OCI-LY3 (cell line): Measurements from ENCODE around the gene SARDH.

ENCODE experiments used
- H2AFZ ChIP-seq: fragments of 200-600, 300-600 bp; shearing (Covaris generic); 2 replicates; pipeline ENCODE4 v1.6.0; 2014; ENCODE audit warnings: antibody characterized with exemption, low read depth, low read length
- H3K27ac ChIP-seq: fragments of 200-600, 300-600 bp; sonication (generic); 2 replicates; pipeline ENCODE4 v1.5.1; 2014; ENCODE audit warnings: mild to moderate bottlenecking, low read length, moderate library complexity, mixed read lengths
- H3K27me3 ChIP-seq: fragments of 200-600, 300-600 bp; sonication (generic); 2 replicates; pipeline ENCODE4 v1.6.1; 2014; ENCODE audit warnings: low read depth, low read length, mixed read lengths
- H3K36me3 ChIP-seq: fragments of 200-600, 300-600 bp; sonication (generic); replicated peaks from 2 replicates; pipeline ENCODE3; 2014; ENCODE audit warnings: low read depth, low read length, mixed read lengths
- H3K4me1 ChIP-seq: fragments of 300-600, 200-600 bp; sonication (generic); 2 replicates; pipeline ENCODE4 v1.6.1; 2014; ENCODE audit warnings: low read length, mixed read lengths
- H3K4me2 ChIP-seq: fragments of 200-600, 300-600 bp; sonication (generic); 2 replicates; pipeline ENCODE4 v1.6.1; 2014; ENCODE audit warnings: low read length, mixed read lengths
- H3K4me3 ChIP-seq: fragments of 300-600, 200-600 bp; sonication (generic); 2 replicates; pipeline ENCODE4 v1.5.1; 2014; ENCODE audit warnings: antibody characterized with exemption, mild to moderate bottlenecking, low read length, moderate library complexity
- H3K79me2 ChIP-seq: fragments of 300-600, 200-600 bp; shearing (Covaris generic); 2 replicates; pipeline ENCODE4 v1.6.1; 2014; ENCODE audit warnings: mild to moderate bottlenecking, low read length, mixed read lengths
- H3K9ac ChIP-seq: fragments of 300-600, 200-600 bp; shearing (Covaris generic); 2 replicates; pipeline ENCODE4 v1.6.0; 2014; ENCODE audit warnings: mild to moderate bottlenecking, low read length, moderate library complexity
- H3K9me3 ChIP-seq: fragments of 200-600, 300-600 bp; shearing (Covaris generic); 2 replicates; pipeline ENCODE4 v1.6.1; 2014; ENCODE audit warnings: low read length, mixed read lengths; ENCODE audit not compliant: insufficient read depth
- H4K20me1 ChIP-seq: fragments of 200-600, 300-600 bp; sonication (generic); 2 replicates; pipeline ENCODE4 v1.6.1; 2016; ENCODE audit warnings: low read length, mixed read lengths; ENCODE audit not compliant: insufficient read depth
- CTCF ChIP-seq: fragments of 200-600, 300-600 bp; sonication (generic); IDR thresholded peaks from 2 replicates; pipeline ENCODE4 v1.5.1; 2014; ENCODE audit warnings: antibody characterized with exemption, low read length, low read depth
- EZH2phosphoT487 ChIP-seq: fragments of 200-600 bp; shearing (Covaris generic); IDR thresholded peaks from 2 replicates; pipeline ENCODE4 v1.6.1; 2018; ENCODE audit warnings: antibody characterized with exemption, mixed run types, low read depth

The SARDH gene

GRCh38 chr9:133703591-133704399 lies 34.4 kb downstream of the SARDH start:
- TF ChIP-seq CTCF (no peak), EZH2phosphoT487 (no peak)
- Histone ChIP-seq H3K27ac (no peak overlapping the region), H3K27me3 (peaks cover under 1% of the 10 kb centered on the region; the same call in 1 of the 2 replicates), H3K4me2 (no peak overlapping the region), H3K4me1 (no peaks in the 10 kb centered on the region), H3K9me3 (no peaks in the 10 kb centered on the region), H3K9ac (no peak overlapping the region), H3K79me2 (no peaks in the 10 kb centered on the region), H3K36me3 (no peaks in the 10 kb centered on the region), H3K4me3 (no peak overlapping the region), H2AFZ (no peak overlapping the region), H4K20me1 (no peaks in the 10 kb centered on the region)

- no peak overlapping the region for H3K27ac ChIP-seq
- H3K36me3 ChIP-seq: no peaks in the 10 kb centered on the region
- no peak overlapping the region for H3K4me3 ChIP-seq
- TF ChIP-seq EZH2phosphoT487 (no peak), CTCF (no peak)
- H3K9ac ChIP-seq: no peak overlapping the region
- H3K79me2 ChIP-seq: no peaks in the 10 kb centered on the region
- no peaks in the 10 kb centered on the region for H3K9me3 ChIP-seq
- no peaks in the 10 kb centered on the region for H3K4me1 ChIP-seq
- no peaks in the 10 kb centered on the region for H4K20me1 ChIP-seq
- no peak overlapping the region for H2AFZ ChIP-seq
- H3K27me3 ChIP-seq: peaks cover 9% of the 10 kb centered on the region
- H3K4me2 ChIP-seq: no peak overlapping the region
Observed at GRCh38 chr9:133702798-133703590, 35.2 kb downstream of the SARDH start.

GRCh38 chr9:133701981-133702797 lies 36.0 kb downstream of the SARDH start:
- TF ChIP-seq EZH2phosphoT487 (no peak), CTCF (no peak)
- Histone ChIP-seq H4K20me1 (no peaks in the 10 kb centered on the region), H3K36me3 (no peaks in the 10 kb centered on the region), H2AFZ (no peak overlapping the region), H3K27me3 (peaks cover 14% of the 10 kb centered on the region), H3K9ac (no peak overlapping the region), H3K4me3 (no peak overlapping the region), H3K4me2 (no peak overlapping the region), H3K9me3 (no peaks in the 10 kb centered on the region), H3K4me1 (no peaks in the 10 kb centered on the region), H3K79me2 (no peaks in the 10 kb centered on the region), H3K27ac (no peak overlapping the region)
